Prostate gland (tissue), 2 donors: ENCODE measurements around the gene AUTS2.

ENCODE experiments used
- POLR2A ChIP-seq: fragments of 450-650 bp; IDR thresholded peaks from one replicate; pipeline ENCODE4 v1.6.1; 2016; ENCODE audit warnings: antibody characterized with exemption, mild to moderate bottlenecking
- TF ChIP-seq, protein P1 (sequence below), 4 experiments: fragments of 200-600 bp in 2 of 4; fragments of 450-650 bp in 2 of 4; sonication (generic) in 2 of 4; IDR thresholded peaks; 1 replicate in 3 of 4; 2 replicates in 1 of 4; pipeline ENCODE4 v1.5.1; 2016 to 2019; ENCODE audit warnings: antibody characterized with exemption in 4 of 4, mild to moderate bottlenecking in 2 of 4, moderate library complexity in 2 of 4

DNA sequence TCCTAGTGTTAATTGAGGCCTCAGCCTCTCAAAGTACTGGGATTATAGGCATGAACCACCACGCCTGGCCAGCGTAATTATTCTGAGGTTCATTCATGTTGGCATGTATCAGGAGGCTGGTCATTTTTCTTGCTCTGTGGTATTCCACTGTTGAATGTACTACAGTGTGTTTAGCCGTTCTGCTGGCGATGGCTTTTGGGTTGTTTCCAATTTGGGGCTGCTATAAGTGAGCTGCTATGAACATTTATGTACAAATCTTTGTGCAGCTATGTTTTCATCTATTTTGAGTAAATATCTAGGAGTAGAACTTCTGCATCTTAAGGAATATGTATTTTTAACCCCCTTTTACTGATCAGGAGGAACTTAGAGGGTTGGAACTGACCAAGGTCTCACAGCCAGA is 145.8 kb downstream of the AUTS2 start:
- TF ChIP-seq, protein P1, sequence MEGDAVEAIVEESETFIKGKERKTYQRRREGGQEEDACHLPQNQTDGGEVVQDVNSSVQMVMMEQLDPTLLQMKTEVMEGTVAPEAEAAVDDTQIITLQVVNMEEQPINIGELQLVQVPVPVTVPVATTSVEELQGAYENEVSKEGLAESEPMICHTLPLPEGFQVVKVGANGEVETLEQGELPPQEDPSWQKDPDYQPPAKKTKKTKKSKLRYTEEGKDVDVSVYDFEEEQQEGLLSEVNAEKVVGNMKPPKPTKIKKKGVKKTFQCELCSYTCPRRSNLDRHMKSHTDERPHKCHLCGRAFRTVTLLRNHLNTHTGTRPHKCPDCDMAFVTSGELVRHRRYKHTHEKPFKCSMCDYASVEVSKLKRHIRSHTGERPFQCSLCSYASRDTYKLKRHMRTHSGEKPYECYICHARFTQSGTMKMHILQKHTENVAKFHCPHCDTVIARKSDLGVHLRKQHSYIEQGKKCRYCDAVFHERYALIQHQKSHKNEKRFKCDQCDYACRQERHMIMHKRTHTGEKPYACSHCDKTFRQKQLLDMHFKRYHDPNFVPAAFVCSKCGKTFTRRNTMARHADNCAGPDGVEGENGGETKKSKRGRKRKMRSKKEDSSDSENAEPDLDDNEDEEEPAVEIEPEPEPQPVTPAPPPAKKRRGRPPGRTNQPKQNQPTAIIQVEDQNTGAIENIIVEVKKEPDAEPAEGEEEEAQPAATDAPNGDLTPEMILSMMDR (IDR thresholded peaks at IDR 0.05) = no peak
- no peak for TF ChIP-seq POLR2A
